ENCODE data around the gene C1orf122.

C1orf122 gene

GRCh38 chr1:37778654-37779053, 28.9 kb upstream of the C1orf122 start:
- no peak overlapping the region for H3K4me3 ChIP-seq (ENCODE audit: low read depth, low read length)
- ChIA-PET POLR2A (no interaction called here), CTCF (no interaction called here)
- TF ChIP-seq CTCF (IDR thresholded peaks at IDR 0.05; ENCODE audit: insufficient read depth, low read length, missing control alignments) = no peak
- no peak for DNase-seq (ENCODE audit: low read depth, low spot score)

- no peak for DNase-seq (ENCODE audit: low read depth, low spot score)
- no peak for TF ChIP-seq CTCF (IDR thresholded peaks at IDR 0.05; ENCODE audit: insufficient read depth, low read length, missing control alignments)
- POLR2A ChIA-PET = no interaction called here
- no peak overlapping the region for H3K4me3 ChIP-seq (ENCODE audit: low read depth, low read length)
- CTCF ChIA-PET = no interaction called here
Measured at GRCh38 chr1:37782491-37782890, 25.1 kb upstream of the C1orf122 start.

DNA sequence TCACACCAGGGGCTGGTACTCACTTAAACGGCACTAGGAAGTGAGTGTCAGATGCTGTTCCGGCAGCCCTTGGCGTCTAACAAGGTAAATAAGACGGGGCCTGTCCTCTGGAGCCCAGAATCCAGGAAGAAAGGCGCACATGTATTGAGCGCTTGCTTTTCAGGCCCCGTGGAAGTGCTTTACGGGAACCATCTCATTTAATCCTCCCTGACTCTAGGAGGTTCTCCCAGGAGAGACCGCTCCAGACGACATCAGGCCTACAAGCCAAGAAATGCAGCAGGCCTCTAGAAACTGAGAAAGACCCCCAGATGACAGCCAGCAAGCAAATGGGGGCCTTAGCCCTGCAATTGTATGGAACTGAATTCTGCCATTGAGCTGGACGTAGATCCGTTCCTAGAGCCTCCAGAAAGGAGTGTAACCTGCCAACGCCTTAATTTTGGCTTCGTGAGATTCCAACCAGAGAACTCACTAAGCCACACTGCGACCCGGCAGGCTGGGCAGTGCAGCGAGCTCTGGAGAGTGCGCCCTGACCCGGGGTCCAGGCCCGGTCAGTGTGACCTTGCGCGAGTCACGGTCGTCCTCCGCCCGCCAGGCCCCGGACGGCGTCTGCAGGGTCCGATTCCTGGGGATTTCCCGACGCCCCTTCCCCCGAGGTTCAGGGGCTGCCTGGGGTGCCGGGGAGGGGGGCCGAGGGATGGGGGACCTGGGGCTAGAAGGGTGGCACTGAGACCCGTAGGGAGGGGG, 14.5 kb upstream of the C1orf122 start:
- CTCF ChIA-PET = no interaction called here
- TF ChIP-seq CTCF (IDR thresholded peaks at IDR 0.05; ENCODE audit: insufficient read depth, low read length, missing control alignments) = no peak
- POLR2A ChIA-PET = no interaction called here
- DNase-seq (ENCODE audit: low read depth, low spot score) = no peak
- no peak overlapping the region for H3K4me3 ChIP-seq (ENCODE audit: low read depth, low read length)

DNA sequence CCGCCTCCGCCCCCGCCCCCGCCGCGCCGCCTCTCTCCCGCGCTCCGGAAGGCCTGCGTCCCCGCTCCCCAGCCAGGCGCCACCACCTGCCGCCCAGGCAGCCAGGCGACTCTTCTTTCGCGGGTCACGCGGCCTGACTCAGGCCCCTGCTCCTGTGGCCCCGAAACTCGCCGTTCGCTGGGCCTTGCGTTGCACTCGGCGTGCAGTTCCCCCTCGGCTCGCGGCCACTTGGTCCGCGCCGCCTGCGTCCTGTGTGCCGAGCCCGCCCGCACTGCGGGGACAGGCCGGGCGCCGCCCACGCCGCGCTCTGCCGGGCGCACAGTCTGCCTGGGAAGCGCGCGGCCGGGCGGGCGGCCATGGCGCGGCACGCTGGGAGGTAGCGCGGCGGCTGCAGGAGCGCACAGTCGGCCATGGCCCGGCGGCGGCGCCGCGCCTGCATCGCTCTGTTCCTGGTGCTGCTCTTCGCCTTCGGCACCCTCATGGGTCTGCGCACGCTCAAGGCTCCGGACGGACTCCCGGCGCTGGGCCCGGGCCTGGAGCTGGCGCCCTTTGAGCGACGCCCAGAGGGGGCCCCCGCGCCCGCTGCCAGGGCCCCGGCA, 13.7 kb upstream of the C1orf122 start, which contains the start of gene MANEAL:
Gene MANEAL (plus strand): TSS at position 75 of the 599 bp plus-strand sequence. CDS start 336 bp downstream, at position 411.
- peak within 1 kb of the TSS; percentile 55 for H3K4me3 ChIP-seq (ENCODE audit: low read depth, low read length)
- POLR2A ChIA-PET = no interaction called here
- CTCF ChIA-PET = no interaction called here
- DNase-seq (ENCODE audit: low read depth, low spot score) = no peak
- TF ChIP-seq CTCF (IDR thresholded peaks at IDR 0.05; ENCODE audit: insufficient read depth, low read length, missing control alignments) = no peak

- ChIA-PET POLR2A (no interaction called here), CTCF (no interaction called here)
- no peak for TF ChIP-seq CTCF (IDR thresholded peaks at IDR 0.05; ENCODE audit: insufficient read depth, low read length, missing control alignments)
- no peak for DNase-seq (ENCODE audit: low read depth, low spot score)
- peak overlapping the region; percentile 6 for H3K4me3 ChIP-seq (ENCODE audit: low read depth, low read length)
Measured at GRCh38 chr1:37794372-37795339, 12.9 kb upstream of the C1orf122 start.
